Stimulated activated CD4-positive, alpha-beta T cell treated with anti-CD3 and anti-CD28 coated beads, TNF-alpha, amount 100 ng/mL, for 24 hours (primary cell): ENCODE data around the gene ADAM10.

ENCODE experiments used
- DNase-seq, 3 experiments: peaks; one replicate each; pipeline ENCODE4 v3.0.0-alpha.2; 2020; ENCODE audit warnings: low read depth in 3 of 3

ADAM10 gene

DNA sequence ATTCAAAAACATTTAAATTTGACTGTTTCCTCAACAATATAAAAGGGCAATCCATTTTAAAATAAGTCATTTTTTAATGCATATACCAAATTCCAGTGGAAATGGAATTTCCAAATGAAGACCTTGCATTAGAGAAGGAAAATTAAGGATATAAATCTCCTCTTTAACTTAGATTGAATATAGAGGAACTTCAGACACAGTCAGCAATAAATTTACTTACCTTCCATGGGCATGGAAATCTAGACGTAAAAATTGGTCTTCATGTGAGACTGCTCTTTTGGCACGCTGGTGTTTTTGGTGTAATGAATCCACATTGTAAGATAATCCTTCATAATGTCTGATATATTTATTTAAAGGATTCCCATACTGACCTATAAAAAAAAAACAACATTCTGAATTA, 32.1 kb downstream of the ADAM10 start:
- DNase-seq = no peak

GRCh38 chr15:58716027-58716426, 33.5 kb downstream of the ADAM10 start:
- no peak for DNase-seq

DNA sequence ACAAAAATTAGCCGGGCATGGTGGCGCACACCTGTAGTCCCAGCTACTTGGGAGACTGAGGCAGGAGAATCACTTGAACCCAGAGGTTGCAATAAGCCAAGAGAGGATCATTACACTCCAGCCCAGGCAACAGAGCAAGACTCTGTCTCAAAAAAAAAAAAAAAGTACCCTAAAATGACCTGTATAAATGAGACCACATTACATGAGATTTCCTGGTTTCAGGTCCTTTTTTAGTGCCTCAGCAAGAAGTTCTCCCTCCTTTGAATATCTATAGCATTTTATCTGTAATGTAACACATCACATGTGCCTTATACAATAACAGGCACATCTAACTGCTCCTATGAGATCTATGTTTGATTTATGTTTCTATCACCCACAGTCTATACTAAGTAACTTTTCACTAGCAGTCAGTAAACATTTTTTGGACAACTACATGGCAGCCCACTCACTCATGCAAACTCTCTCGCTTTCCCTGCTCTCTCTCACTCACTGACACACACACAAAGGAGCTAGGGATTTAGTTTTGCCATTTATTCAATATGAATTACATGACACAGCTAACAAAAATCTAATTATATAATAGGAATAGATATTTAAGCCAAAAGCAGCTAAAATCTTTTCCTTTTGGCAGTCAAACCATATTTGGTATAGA, 34.1 kb downstream of the ADAM10 start:
- no peak for DNase-seq

GRCh38 chr15:58710701-58711100, 38.8 kb downstream of the ADAM10 start:
- no peak for DNase-seq

GRCh38 chr15:58707397-58707796, 42.1 kb downstream of the ADAM10 start:
- no peak for DNase-seq

DNA sequence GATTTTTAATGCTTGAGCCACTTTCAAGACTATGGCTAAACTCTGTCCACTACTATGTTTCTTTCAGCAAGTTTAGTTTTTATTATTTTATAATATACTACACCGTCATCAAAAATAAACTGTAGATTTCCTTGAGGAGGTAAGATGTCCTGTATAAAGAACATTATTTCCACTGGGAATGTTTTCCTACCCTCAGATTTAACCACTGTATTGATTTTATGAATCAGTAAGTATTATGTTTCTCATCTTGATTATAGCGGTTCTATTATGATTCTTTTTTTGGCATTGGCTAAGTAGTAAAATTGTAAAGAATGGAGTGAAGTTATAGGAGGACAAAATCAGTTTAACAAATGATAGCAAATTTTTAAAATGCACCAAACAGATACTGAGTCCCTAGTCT, 44.4 kb downstream of the ADAM10 start:
- no peak for DNase-seq

DNA sequence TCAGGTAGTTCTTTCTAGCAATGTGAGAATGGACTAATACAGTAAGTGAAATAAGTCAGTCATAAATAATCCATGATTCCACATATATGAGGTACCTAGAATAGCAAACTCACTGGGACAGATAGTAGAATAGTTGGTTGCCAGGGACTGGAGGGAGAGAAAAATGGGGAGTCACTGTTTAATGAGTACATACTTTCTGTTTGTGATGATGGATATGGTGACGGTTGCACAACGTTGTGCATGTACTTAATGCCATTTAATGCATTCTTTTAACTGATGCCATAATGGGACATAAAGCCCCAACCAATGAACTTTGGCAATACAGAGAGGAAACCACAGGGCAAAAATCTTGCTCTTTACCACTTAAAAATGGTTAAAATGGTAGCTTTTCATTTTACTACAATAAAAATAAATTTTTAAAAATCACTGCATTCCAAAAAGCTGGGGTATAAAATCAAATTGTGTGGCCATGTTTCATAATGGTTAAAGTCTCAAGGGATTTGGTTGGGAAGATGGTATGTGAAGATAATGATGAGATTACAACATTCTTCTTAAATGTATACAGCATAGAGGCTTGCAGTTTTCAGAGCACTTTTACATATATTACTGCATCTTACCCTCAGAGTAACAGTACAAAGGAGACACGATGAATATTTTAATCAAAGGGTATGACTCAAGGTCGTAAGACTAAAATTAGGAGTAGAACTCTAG, 45.2 kb downstream of the ADAM10 start:
- DNase-seq = no peak

- DNase-seq = no peak
Observed at GRCh38 chr15:58703610-58704009, 45.9 kb downstream of the ADAM10 start.

- DNase-seq = no peak
Observed at GRCh38 chr15:58702233-58702632, 47.3 kb downstream of the ADAM10 start.

GRCh38 chr15:58701376-58701775, 48.1 kb downstream of the ADAM10 start:
- no peak for DNase-seq

DNA sequence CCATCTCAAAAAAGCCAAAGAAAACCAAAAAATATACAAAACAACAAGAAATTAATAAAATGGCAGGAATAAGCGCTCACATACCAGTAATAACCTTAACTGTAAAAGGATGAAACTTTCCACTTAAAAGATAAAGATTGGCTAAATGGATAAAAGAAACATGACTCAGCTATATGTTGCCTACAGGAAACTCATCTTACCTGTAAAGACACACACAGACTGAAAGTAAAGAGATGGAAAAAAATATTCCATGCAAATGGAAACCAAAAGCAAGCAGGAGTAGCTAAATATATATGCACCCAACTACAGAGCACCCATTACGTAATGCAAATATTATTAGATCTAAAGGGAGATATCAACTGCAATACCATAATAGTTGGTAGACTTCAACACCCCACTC, 49.7 kb downstream of the ADAM10 start:
- DNase-seq = no peak

DNA sequence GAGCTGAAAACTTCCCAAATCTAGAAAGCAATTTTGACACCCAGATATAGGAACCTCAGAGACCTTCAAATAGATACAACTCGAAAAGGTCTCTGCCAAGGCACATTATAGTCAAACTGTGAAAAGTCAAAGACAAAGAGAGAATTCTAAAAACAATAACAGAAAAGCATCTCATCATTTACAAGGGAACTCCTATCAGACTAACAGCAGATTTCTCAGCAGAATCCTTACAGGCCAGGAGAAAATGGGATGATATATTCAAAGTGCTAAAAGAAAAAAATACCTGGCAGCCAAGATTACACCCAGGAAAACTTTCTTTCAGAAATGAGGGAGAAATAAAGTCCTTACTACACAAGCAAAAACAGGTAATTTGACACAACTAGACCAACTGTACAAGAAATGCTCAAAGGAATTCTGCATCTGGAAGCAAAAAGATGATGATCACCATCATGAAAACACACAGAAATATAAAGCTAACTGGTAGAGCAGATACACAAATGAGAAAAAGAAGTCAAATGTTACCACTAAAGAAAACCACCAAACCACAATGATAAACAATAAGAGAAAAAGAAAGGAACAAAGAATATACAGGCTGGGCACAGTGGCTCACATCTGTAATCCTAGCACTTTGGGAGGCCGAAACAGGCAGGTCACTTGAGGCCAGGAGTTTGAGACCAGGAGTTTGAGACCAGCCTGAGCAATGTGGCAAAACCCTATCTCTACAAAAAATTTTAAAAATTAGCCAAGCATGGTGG, 50.4 kb downstream of the ADAM10 start:
- DNase-seq = no peak

DNA sequence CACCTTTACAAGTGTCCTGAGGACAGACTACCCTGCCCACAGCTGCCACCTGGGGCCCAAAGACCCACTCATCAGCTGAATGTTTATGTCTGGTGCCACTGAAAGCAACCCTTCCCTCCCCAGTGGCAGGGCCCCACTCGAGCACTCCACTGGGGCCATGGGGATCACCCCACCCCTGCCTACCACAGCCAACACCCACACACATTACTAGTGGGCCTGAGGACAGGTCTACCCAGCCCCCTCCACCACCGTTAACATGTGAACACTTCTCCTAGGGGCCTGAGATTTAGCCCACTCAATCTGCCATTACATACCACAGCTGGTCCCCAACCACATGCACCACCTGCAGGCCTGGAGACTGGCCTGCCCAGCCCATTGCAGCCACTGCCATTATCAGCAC, 52.3 kb downstream of the ADAM10 start:
- no peak for DNase-seq

- DNase-seq = no peak
Observed at GRCh38 chr15:58696738-58697137, 52.8 kb downstream of the ADAM10 start.

- no peak for DNase-seq
Observed at GRCh38 chr15:58694641-58695398, 54.7 kb downstream of the ADAM10 start.

GRCh38 chr15:58690703-58691102, 58.8 kb downstream of the ADAM10 start:
- no peak for DNase-seq

GRCh38 chr15:58689646-58690045, 59.9 kb downstream of the ADAM10 start:
- no peak for DNase-seq

DNA sequence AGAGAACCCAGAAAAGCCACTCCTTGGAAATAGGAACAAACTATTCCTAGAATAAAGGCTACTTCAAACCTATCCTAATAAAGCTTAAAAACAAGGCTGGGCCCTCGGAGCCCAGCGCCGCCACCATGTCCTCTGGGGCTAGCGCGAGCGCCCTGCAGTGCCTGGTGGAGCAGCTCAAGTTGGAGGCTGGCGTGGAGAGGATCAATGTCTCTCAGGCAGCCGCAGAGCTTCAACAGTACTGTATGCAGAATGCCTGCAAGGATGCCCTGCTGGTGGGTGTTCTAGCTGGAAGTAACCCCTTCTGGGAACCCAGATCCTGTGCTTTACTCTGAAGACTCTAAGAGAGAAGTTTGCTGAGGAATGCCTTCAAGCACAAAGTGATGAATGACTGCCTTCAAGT, 63.2 kb downstream of the ADAM10 start:
- DNase-seq = no peak

DNA sequence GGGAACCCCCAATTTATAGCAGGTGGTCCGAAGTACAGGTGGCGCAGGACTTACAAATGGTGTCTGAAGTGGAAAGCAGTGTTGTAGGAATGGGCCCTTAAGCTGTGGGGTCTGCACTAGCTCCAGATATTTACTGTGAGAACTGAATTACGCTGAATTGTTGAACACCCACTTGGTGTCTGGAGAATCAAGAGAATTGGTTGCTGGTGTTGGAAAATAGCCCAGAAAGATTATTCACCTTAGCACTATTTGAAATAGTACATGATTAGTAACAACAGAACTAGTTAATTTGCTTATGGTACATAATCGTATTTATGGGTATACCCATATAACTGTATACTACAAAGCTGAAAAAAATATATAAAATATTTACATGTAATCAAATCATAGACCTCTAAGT, 64.8 kb downstream of the ADAM10 start:
- no peak for DNase-seq

GRCh38 chr15:58684036-58684710, 65.3 kb downstream of the ADAM10 start:
- no peak for DNase-seq

GRCh38 chr15:58682234-58682633, 67.3 kb downstream of the ADAM10 start:
- no peak for DNase-seq

DNA sequence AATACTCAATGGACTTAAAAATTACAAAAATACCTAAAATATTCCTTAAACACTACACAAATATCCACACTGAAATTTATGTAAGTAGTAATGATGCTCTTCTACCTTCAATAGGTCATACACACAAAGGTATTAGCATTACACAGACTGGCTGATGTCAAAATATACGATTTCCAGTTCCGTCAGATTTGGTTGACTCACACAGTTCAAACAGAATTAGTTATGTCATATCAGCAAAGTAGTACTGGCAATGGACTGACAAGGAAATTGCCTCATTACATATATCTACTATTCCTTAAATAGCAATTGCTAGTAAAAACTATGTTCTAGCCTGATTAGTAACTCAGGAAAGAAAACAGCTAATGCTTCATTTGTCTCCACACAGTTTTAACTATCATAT, 70.8 kb downstream of the ADAM10 start:
- DNase-seq = no peak
